Pulmonary artery endothelial cell (primary cell): Measurements from ENCODE around the gene WNT9B. TPM values are rescaled to one million over a fixed set of nuclear protein-coding genes. Genes with fewer than 3 reads are reported as not detected.

Experiments used
- total RNA-seq: library from RNA; depleted of rRNA; stranded (reverse); fragments of >200 nt; gene quantifications from 2 replicates; pipeline ENCODE4 v1.2.3, GENCODE V29; 2014

WNT9B gene
- total RNA-seq, 1 donor from 2014 or later: not detected

Other genes with a start within 250 kb of the WNT9B start
- 1.9 and 2.0 TPM in 2 replicates for gene WNT3, start 32.9 kb upstream of the WNT9B start, total RNA-seq
- gene GOSR2, start 71.6 kb downstream of the WNT9B start, total RNA-seq: 57.5 and 58.4 TPM in 2 replicates
- gene RPRML, start 127.7 kb downstream of the WNT9B start, total RNA-seq: 0.07 and 0.21 TPM in 2 replicates